ENCODE results near the gene CDH3. TPM values are rescaled to one million over a fixed set of nuclear protein-coding genes. Genes with fewer than 3 reads are reported as not detected.

The CDH3 gene
- total and polyA plus RNA-seq, 2 of the 13 experiments (the other 11 are each of a cell fraction or from before 2014, with no cell fraction given): 0.11 TPM; not detected in 1

DNA sequence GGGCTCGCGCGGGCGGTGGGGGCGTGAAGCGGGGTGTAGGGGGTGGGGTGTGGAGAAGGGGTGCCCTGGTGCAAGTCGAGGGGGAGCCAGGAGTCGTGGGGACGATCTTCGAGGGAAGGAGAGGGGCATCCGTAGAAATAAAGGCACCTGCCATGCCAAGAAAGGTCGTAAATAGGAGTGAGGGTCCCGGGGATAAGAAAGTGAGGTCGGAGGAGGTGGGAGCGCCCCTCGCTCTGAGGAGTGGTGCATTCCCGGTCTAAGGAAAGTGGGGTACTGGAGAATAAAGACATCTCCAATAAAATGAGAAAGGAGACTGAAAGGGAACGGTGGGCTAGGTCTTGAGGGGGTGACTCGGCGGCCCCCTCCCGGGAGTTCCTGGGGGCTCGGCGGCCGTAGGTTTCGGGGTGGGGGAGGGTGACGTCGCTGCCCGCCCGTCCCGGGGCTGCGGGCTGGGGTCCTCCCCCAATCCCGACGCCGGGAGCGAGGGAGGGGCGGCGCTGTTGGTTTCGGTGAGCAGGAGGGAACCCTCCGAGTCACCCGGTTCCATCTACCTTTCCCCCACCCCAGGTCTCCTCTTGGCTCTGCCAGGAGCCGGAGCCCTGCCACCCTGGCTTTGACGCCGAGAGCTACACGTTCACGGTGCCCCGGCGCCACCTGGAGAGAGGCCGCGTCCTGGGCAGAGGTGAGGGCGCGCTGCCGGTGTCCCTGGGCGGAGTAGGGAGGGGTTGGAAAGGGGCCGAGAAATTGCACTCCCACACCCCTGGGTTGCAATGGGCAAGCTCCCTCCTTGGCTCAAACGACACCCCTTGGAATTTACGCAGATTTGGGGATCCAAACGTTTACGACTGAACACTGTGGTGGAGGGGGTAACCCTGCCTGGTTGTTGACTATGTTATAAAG is 92.9 kb downstream of the CDH3 start (continued):
- TF ChIP-seq, protein P1, sequence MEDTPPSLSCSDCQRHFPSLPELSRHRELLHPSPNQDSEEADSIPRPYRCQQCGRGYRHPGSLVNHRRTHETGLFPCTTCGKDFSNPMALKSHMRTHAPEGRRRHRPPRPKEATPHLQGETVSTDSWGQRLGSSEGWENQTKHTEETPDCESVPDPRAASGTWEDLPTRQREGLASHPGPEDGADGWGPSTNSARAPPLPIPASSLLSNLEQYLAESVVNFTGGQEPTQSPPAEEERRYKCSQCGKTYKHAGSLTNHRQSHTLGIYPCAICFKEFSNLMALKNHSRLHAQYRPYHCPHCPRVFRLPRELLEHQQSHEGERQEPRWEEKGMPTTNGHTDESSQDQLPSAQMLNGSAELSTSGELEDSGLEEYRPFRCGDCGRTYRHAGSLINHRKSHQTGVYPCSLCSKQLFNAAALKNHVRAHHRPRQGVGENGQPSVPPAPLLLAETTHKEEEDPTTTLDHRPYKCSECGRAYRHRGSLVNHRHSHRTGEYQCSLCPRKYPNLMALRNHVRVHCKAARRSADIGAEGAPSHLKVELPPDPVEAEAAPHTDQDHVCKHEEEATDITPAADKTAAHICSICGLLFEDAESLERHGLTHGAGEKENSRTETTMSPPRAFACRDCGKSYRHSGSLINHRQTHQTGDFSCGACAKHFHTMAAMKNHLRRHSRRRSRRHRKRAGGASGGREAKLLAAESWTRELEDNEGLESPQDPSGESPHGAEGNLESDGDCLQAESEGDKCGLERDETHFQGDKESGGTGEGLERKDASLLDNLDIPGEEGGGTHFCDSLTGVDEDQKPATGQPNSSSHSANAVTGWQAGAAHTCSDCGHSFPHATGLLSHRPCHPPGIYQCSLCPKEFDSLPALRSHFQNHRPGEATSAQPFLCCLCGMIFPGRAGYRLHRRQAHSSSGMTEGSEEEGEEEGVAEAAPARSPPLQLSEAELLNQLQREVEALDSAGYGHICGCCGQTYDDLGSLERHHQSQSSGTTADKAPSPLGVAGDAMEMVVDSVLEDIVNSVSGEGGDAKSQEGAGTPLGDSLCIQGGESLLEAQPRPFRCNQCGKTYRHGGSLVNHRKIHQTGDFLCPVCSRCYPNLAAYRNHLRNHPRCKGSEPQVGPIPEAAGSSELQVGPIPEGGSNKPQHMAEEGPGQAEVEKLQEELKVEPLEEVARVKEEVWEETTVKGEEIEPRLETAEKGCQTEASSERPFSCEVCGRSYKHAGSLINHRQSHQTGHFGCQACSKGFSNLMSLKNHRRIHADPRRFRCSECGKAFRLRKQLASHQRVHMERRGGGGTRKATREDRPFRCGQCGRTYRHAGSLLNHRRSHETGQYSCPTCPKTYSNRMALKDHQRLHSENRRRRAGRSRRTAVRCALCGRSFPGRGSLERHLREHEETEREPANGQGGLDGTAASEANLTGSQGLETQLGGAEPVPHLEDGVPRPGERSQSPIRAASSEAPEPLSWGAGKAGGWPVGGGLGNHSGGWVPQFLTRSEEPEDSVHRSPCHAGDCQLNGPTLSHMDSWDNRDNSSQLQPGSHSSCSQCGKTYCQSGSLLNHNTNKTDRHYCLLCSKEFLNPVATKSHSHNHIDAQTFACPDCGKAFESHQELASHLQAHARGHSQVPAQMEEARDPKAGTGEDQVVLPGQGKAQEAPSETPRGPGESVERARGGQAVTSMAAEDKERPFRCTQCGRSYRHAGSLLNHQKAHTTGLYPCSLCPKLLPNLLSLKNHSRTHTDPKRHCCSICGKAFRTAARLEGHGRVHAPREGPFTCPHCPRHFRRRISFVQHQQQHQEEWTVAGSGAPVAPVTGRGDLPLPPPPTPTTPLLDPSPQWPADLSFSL (CRISPR knock-in tag; IDR thresholded peaks at IDR 0.05): no peak
- TF ChIP-seq FOXC1 (CRISPR knock-in tag; IDR thresholded peaks at IDR 0.05; ENCODE audit: borderline replicate concordance) (no peak), CREM (IDR thresholded peaks at IDR 0.05) (no peak), CREM (CRISPR knock-in tag; IDR thresholded peaks at IDR 0.05) (no peak), FOXK2 (IDR thresholded peaks at IDR 0.05) (no peak), LCORL (IDR thresholded peaks at IDR 0.05) (no peak), LCORL (CRISPR knock-in tag; IDR thresholded peaks at IDR 0.05) (peak; percentile 87; the same call in 1 of the 2 replicates), SAFB2 (CRISPR knock-in tag; IDR thresholded peaks at IDR 0.05; ENCODE audit: borderline replicate concordance, low read depth) (no peak), MZF1 (CRISPR knock-in tag; IDR thresholded peaks at IDR 0.05; ENCODE audit: borderline replicate concordance) (no peak)
- TF ChIP-seq, protein P2, sequence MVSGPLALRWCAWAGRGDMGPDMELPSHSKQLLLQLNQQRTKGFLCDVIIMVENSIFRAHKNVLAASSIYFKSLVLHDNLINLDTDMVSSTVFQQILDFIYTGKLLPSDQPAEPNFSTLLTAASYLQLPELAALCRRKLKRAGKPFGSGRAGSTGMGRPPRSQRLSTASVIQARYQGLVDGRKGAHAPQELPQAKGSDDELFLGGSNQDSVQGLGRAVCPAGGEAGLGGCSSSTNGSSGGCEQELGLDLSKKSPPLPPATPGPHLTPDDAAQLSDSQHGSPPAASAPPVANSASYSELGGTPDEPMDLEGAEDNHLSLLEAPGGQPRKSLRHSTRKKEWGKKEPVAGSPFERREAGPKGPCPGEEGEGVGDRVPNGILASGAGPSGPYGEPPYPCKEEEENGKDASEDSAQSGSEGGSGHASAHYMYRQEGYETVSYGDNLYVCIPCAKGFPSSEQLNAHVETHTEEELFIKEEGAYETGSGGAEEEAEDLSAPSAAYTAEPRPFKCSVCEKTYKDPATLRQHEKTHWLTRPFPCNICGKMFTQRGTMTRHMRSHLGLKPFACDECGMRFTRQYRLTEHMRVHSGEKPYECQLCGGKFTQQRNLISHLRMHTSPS (CRISPR knock-in tag; IDR thresholded peaks at IDR 0.05; ENCODE audit: low read depth): peak; percentile 94
- TF ChIP-seq, protein P3, sequence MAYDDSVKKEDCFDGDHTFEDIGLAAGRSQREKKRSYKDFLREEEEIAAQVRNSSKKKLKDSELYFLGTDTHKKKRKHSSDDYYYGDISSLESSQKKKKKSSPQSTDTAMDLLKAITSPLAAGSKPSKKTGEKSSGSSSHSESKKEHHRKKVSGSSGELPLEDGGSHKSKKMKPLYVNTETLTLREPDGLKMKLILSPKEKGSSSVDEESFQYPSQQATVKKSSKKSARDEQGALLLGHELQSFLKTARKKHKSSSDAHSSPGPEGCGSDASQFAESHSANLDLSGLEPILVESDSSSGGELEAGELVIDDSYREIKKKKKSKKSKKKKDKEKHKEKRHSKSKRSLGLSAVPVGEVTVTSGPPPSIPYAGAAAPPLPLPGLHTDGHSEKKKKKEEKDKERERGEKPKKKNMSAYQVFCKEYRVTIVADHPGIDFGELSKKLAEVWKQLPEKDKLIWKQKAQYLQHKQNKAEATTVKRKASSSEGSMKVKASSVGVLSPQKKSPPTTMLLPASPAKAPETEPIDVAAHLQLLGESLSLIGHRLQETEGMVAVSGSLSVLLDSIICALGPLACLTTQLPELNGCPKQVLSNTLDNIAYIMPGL (CRISPR knock-in tag; IDR thresholded peaks at IDR 0.05; ENCODE audit: borderline replicate concordance in 1 of 2, low read depth in 1 of 2): peak in 1 of 2 experiments; percentile 82; a peak in 2 of 4 replicates
- TF ChIP-seq, protein P4, sequence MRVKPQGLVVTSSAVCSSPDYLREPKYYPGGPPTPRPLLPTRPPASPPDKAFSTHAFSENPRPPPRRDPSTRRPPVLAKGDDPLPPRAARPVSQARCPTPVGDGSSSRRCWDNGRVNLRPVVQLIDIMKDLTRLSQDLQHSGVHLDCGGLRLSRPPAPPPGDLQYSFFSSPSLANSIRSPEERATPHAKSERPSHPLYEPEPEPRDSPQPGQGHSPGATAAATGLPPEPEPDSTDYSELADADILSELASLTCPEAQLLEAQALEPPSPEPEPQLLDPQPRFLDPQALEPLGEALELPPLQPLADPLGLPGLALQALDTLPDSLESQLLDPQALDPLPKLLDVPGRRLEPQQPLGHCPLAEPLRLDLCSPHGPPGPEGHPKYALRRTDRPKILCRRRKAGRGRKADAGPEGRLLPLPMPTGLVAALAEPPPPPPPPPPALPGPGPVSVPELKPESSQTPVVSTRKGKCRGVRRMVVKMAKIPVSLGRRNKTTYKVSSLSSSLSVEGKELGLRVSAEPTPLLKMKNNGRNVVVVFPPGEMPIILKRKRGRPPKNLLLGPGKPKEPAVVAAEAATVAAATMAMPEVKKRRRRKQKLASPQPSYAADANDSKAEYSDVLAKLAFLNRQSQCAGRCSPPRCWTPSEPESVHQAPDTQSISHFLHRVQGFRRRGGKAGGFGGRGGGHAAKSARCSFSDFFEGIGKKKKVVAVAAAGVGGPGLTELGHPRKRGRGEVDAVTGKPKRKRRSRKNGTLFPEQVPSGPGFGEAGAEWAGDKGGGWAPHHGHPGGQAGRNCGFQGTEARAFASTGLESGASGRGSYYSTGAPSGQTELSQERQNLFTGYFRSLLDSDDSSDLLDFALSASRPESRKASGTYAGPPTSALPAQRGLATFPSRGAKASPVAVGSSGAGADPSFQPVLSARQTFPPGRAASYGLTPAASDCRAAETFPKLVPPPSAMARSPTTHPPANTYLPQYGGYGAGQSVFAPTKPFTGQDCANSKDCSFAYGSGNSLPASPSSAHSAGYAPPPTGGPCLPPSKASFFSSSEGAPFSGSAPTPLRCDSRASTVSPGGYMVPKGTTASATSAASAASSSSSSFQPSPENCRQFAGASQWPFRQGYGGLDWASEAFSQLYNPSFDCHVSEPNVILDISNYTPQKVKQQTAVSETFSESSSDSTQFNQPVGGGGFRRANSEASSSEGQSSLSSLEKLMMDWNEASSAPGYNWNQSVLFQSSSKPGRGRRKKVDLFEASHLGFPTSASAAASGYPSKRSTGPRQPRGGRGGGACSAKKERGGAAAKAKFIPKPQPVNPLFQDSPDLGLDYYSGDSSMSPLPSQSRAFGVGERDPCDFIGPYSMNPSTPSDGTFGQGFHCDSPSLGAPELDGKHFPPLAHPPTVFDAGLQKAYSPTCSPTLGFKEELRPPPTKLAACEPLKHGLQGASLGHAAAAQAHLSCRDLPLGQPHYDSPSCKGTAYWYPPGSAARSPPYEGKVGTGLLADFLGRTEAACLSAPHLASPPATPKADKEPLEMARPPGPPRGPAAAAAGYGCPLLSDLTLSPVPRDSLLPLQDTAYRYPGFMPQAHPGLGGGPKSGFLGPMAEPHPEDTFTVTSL (CRISPR knock-in tag; IDR thresholded peaks at IDR 0.05; ENCODE audit: borderline replicate concordance): 0 out of 2 replicates have a peak, but pooled peaks have one; percentile 46
